Muscle layer of colon (tissue), 2 donors: Measurements from ENCODE around the gene ALG9.
"Not testable (repeated sequence)": the region's sequence is repeated elsewhere in the genome, so short reads cannot be mapped to it uniquely, and the experiment has no call there.

Experiments
- H3K27ac ChIP-seq: one replicate; pipeline ENCODE4 v1.7.0; 2013; ENCODE audit warnings: low read depth, mild to moderate bottlenecking, low read length, moderate library complexity
- H3K27me3 ChIP-seq, 2 donors: one replicate each; pipeline ENCODE4 v1.7.0; 2013; ENCODE audit warnings: low read length in 2 of 2, mild to moderate bottlenecking in 2 of 2; ENCODE audit not compliant: insufficient read depth in 2 of 2, control insufficient read depth in 1 of 2
- H3K36me3 ChIP-seq: one replicate; pipeline ENCODE4 v1.7.0; 2013; ENCODE audit warnings: mild to moderate bottlenecking, low read length; ENCODE audit not compliant: insufficient read depth
- H3K4me1 ChIP-seq: one replicate; pipeline ENCODE4 v1.7.0; 2013; ENCODE audit warnings: mild to moderate bottlenecking, low read length; ENCODE audit not compliant: insufficient read depth
- H3K4me3 ChIP-seq, 2 donors: one replicate each; pipeline ENCODE4 v1.7.0; 2013; ENCODE audit warnings: low read length in 2 of 2, low read depth in 1 of 2, mild to moderate bottlenecking in 1 of 2, moderate library complexity in 1 of 2
- H3K9ac ChIP-seq: one replicate; pipeline ENCODE4 v1.7.0; 2013; ENCODE audit warnings: low read length
- H3K9me3 ChIP-seq: one replicate; pipeline ENCODE4 v1.7.0; 2013; ENCODE audit warnings: mild to moderate bottlenecking, low read length
- donor health status: abdominal sarcoma.
- donor health status: Adenocarcinoma of cecum.

The ALG9 gene

GRCh38 chr11:111788051-111788450 lies 83.3 kb downstream of the ALG9 start:
- Histone ChIP-seq H3K36me3 (peaks cover 17% of the 10 kb centered on the region), H3K4me1 (peaks cover 10% of the 10 kb centered on the region), H3K27ac (no peak overlapping the region), H3K9me3 (no peaks in the 10 kb centered on the region), H3K27me3 (no peaks in the 10 kb centered on the region), H3K9ac (no peak overlapping the region), H3K4me3 (no peak overlapping the region)

- no peak overlapping the region for H3K9ac ChIP-seq
- no peak overlapping the region for H3K27ac ChIP-seq
These were observed 85.4 kb downstream of the ALG9 start for GRCh38 chr11:111785886-111786412.

GRCh38 chr11:111785076-111785475 lies 86.3 kb downstream of the ALG9 start:
- Histone ChIP-seq H3K27me3 (no peaks in the 10 kb centered on the region), H3K4me1 (peaks cover 10% of the 10 kb centered on the region), H3K36me3 (peaks cover 17% of the 10 kb centered on the region), H3K4me3 (no peak overlapping the region), H3K9me3 (no peaks in the 10 kb centered on the region), H3K27ac (no peak overlapping the region), H3K9ac (no peak overlapping the region)

More at GRCh38 chr11:111785886-111786412, 85.4 kb downstream of the ALG9 start:
- H3K36me3 ChIP-seq = peaks cover 17% of the 10 kb centered on the region
- no peak overlapping the region for H3K4me3 ChIP-seq
- no peaks in the 10 kb centered on the region for H3K9me3 ChIP-seq
- H3K27me3 ChIP-seq = no peaks in the 10 kb centered on the region
- peaks cover 10% of the 10 kb centered on the region for H3K4me1 ChIP-seq

GRCh38 chr11:111784311-111784710 lies 87.1 kb downstream of the ALG9 start:
- peaks cover 10% of the 10 kb centered on the region for H3K4me1 ChIP-seq
- H3K9ac ChIP-seq, H3K4me3 ChIP-seq, H3K27me3 ChIP-seq, H3K9me3 ChIP-seq, H3K27ac ChIP-seq: not testable (repeated sequence)
- H3K36me3 ChIP-seq = peaks cover 17% of the 10 kb centered on the region

- no peak overlapping the region for H3K9ac ChIP-seq
- no peaks in the 10 kb centered on the region for H3K9me3 ChIP-seq
- peaks cover 17% of the 10 kb centered on the region for H3K36me3 ChIP-seq
- no peaks in the 10 kb centered on the region for H3K27me3 ChIP-seq
- no peak overlapping the region for H3K27ac ChIP-seq
- H3K4me1 ChIP-seq = no peaks in the 10 kb centered on the region
- no peak overlapping the region for H3K4me3 ChIP-seq
These were observed 89.2 kb downstream of the ALG9 start for GRCh38 chr11:111782109-111782741.

- no peak overlapping the region for H3K27ac ChIP-seq
- H3K4me1 ChIP-seq = peaks cover 11% of the 10 kb centered on the region
- no peak overlapping the region for H3K9ac ChIP-seq
- H3K36me3 ChIP-seq = no peaks in the 10 kb centered on the region
- H3K9me3 ChIP-seq = no peaks in the 10 kb centered on the region
- H3K4me3 ChIP-seq = no peak overlapping the region
- H3K27me3 ChIP-seq = no peaks in the 10 kb centered on the region
These were observed 92.3 kb downstream of the ALG9 start for GRCh38 chr11:111779118-111779517.

- Histone ChIP-seq H3K9me3 (no peaks in the 10 kb centered on the region), H3K27me3 (no peaks in the 10 kb centered on the region), H3K9ac (no peak overlapping the region), H3K4me3 (no peak overlapping the region), H3K27ac (no peak overlapping the region), H3K36me3 (no peaks in the 10 kb centered on the region), H3K4me1 (peaks cover 11% of the 10 kb centered on the region)
These were observed 93.3 kb downstream of the ALG9 start for GRCh38 chr11:111778047-111778558.

GRCh38 chr11:111777094-111778046 lies 94.0 kb downstream of the ALG9 start:
- Histone ChIP-seq H3K27me3 (no peaks in the 10 kb centered on the region), H3K36me3 (no peaks in the 10 kb centered on the region), H3K4me3 (no peak overlapping the region), H3K9me3 (no peaks in the 10 kb centered on the region), H3K27ac (no peak overlapping the region), H3K9ac (no peak overlapping the region), H3K4me1 (peaks cover 11% of the 10 kb centered on the region)

- Histone ChIP-seq H3K9ac (no peak overlapping the region), H3K27ac (no peak overlapping the region), H3K36me3 (no peaks in the 10 kb centered on the region), H3K27me3 (no peaks in the 10 kb centered on the region), H3K4me1 (peaks cover 11% of the 10 kb centered on the region), H3K4me3 (no peak overlapping the region), H3K9me3 (no peaks in the 10 kb centered on the region)
These were observed 94.8 kb downstream of the ALG9 start for GRCh38 chr11:111776398-111777093.

- Histone ChIP-seq H3K27ac (no peak overlapping the region), H3K9ac (no peak overlapping the region), H3K4me3 (no peak overlapping the region)
These were observed 96.2 kb downstream of the ALG9 start for GRCh38 chr11:111774955-111775710.

More at GRCh38 chr11:111774955-111775710, 96.2 kb downstream of the ALG9 start:
- Histone ChIP-seq H3K4me1 (peaks cover 11% of the 10 kb centered on the region), H3K36me3 (no peaks in the 10 kb centered on the region), H3K27me3 (no peaks in the 10 kb centered on the region), H3K9me3 (no peaks in the 10 kb centered on the region)
